Activated CD8-positive, alpha-beta memory T cell treated with anti-CD3 and anti-CD28 coated beads, Interleukin-2, amount 50 U/mL, for 1 hour (primary cell): ENCODE data around the gene GNRHR.
"Not testable (repeated sequence)": the region's sequence is repeated elsewhere in the genome, so short reads cannot be mapped to it uniquely, and the experiment has no call there.

Source experiments
- DNase-seq: peaks from one replicate; pipeline ENCODE4 v3.0.0-alpha.2; 2020; ENCODE audit errors: extremely low read depth

Gene GNRHR

GRCh38 chr4:67727124-67727850, 26.9 kb downstream of the GNRHR start:
- DNase-seq, result no peak

- no peak for DNase-seq
Measured at GRCh38 chr4:67725981-67726380, 28.2 kb downstream of the GNRHR start.

GRCh38 chr4:67725132-67725531, 29.1 kb downstream of the GNRHR start:
- no peak for DNase-seq

GRCh38 chr4:67723949-67724348, 30.2 kb downstream of the GNRHR start:
- DNase-seq, result no peak

GRCh38 chr4:67723341-67723740, 30.8 kb downstream of the GNRHR start:
- DNase-seq, result no peak

- no peak for DNase-seq
Measured at GRCh38 chr4:67721770-67722597, 32.2 kb downstream of the GNRHR start.

- DNase-seq, result no peak
Measured at GRCh38 chr4:67721315-67721769, 32.8 kb downstream of the GNRHR start.

- DNase-seq, result no peak
Measured at GRCh38 chr4:67719953-67720617, 34.1 kb downstream of the GNRHR start.

- DNase-seq, result no peak
Measured at GRCh38 chr4:67718848-67719247, 35.3 kb downstream of the GNRHR start.

GRCh38 chr4:67717586-67717985, 36.6 kb downstream of the GNRHR start:
- no peak for DNase-seq

GRCh38 chr4:67714955-67715354, 39.2 kb downstream of the GNRHR start:
- DNase-seq, result no peak

- no peak for DNase-seq
Measured at GRCh38 chr4:67714248-67714583, 40.0 kb downstream of the GNRHR start.

- no peak for DNase-seq
Measured at GRCh38 chr4:67713529-67714247, 40.5 kb downstream of the GNRHR start.

GRCh38 chr4:67712650-67713528, 41.3 kb downstream of the GNRHR start:
- DNase-seq, result no peak

- DNase-seq, result no peak
Measured at GRCh38 chr4:67712000-67712625, 42.1 kb downstream of the GNRHR start.

GRCh38 chr4:67706682-67707081, 47.5 kb downstream of the GNRHR start:
- DNase-seq, result not testable (repeated sequence)

GRCh38 chr4:67704843-67705242, 49.3 kb downstream of the GNRHR start:
- DNase-seq, result no peak

- no peak for DNase-seq
Measured at GRCh38 chr4:67702166-67702565, 52.0 kb downstream of the GNRHR start.

- DNase-seq, result no peak
Measured at GRCh38 chr4:67701517-67701850, 52.7 kb downstream of the GNRHR start.

GRCh38 chr4:67700738-67701516, 53.3 kb downstream of the GNRHR start, which contains the start of gene UBA6:
TSS of gene UBA6 (minus strand) at chr4:67701155. CDS start at chr4:67701119, 36 bp downstream.
- peak; percentile 91 for DNase-seq
